ENCODE measurements around the gene CTDSP2.

DNA sequence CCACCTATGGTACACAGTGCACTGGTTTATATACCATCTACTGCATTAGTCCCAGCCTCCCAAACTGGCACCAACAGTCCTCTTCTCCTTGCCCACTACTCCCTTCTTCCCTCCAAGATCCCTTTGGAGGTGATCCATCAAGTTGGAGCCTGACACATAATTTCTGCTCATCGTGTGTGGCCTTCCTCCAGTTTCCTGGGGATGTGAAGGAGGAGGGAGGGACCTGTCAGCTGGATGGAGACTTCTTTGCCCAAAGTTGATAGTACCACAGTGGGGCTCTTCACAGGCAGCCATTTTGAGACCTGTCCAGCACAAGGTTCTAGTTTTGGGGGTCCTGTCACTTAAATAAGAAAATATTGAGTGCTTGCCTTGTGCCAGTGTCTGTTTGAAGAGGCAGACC, 17.1 kb upstream of the CTDSP2 start:
- no peak for TF ChIP-seq TAF1 (IDR thresholded peaks at IDR 0.05; ENCODE audit: borderline replicate concordance, low read depth, low read length)
- TF ChIP-seq POLR2A (IDR thresholded peaks at IDR 0.05; ENCODE audit: low read depth, low read length): no peak
